GM23338 (cell line): Measurements from ENCODE around the gene ADGRV1.

Experiments
- CREB1 ChIP-seq: fragments of 250-450 bp; sonication (Bioruptor Pico); IDR thresholded peaks from 2 replicates; pipeline ENCODE4 v1.5.0; 2020; ENCODE audit warnings: low read depth, mild to moderate bottlenecking, moderate library complexity
- EZH2 ChIP-seq: fragments of 200-600 bp; sonication (generic); IDR thresholded peaks from one replicate; pipeline ENCODE4 v1.8.0; 2017; ENCODE audit warnings: antibody characterized with exemption, mild to moderate bottlenecking, low read depth; ENCODE audit not compliant: unreplicated experiment
- EZH2phosphoT487 ChIP-seq: fragments of 200-600 bp; sonication (generic); IDR thresholded peaks from one replicate; pipeline ENCODE4 v1.8.1; 2018; ENCODE audit warnings: antibody characterized with exemption; ENCODE audit not compliant: unreplicated experiment
- JUNB ChIP-seq: IDR thresholded peaks from one replicate; pipeline ENCODE4 v1.6.1; 2016; ENCODE audit warnings: antibody characterized with exemption; ENCODE audit not compliant: unreplicated experiment
- POLR2AphosphoS5 ChIP-seq: IDR thresholded peaks from 2 replicates; pipeline ENCODE4 v1.6.1; 2016; ENCODE audit warnings: antibody characterized with exemption, low read depth
- STAT1 ChIP-seq: IDR thresholded peaks from one replicate; pipeline ENCODE4 v1.6.1; 2016; ENCODE audit warnings: antibody characterized with exemption; ENCODE audit not compliant: unreplicated experiment
- ZNF331 ChIP-seq: fragments of 250-450 bp; sonication (Bioruptor Pico); IDR thresholded peaks from 2 replicates; pipeline ENCODE4 v1.5.0; 2020; ENCODE audit warnings: low read depth, mild to moderate bottlenecking, moderate library complexity
- TF ChIP-seq, protein P1 (sequence below), 2 experiments: fragments of 200-600 bp in 1 of 2; sonication (generic) in 1 of 2; conservative IDR thresholded peaks; 2 replicates each; pipeline versions ENCODE4 v1.5.1 to v1.6.1; 2016 to 2017; ENCODE audit warnings: antibody characterized with exemption in 2 of 2, low read depth in 2 of 2, mild to moderate bottlenecking in 2 of 2, moderate library complexity in 1 of 2

DNA sequence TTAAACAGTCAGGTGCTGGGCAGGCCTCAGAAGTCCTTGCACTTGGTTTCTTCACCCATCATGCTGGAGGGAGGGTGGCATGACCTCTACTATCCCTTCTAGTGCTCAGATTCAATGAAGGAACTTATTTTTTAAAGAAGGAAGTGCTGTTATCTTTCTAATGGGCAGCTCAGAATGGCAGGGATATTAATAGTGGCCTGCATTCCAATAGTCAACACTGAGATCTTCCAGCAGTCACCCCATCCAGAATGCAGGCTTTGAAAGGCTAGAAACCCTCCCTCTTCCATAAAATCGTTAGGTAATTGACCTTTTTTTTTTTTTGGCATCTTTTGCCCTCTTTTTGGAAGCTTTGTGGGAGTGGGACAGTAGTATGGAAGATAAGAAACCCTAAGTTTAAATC is 499.6 kb downstream of the ADGRV1 start:
- TF ChIP-seq, protein P1, sequence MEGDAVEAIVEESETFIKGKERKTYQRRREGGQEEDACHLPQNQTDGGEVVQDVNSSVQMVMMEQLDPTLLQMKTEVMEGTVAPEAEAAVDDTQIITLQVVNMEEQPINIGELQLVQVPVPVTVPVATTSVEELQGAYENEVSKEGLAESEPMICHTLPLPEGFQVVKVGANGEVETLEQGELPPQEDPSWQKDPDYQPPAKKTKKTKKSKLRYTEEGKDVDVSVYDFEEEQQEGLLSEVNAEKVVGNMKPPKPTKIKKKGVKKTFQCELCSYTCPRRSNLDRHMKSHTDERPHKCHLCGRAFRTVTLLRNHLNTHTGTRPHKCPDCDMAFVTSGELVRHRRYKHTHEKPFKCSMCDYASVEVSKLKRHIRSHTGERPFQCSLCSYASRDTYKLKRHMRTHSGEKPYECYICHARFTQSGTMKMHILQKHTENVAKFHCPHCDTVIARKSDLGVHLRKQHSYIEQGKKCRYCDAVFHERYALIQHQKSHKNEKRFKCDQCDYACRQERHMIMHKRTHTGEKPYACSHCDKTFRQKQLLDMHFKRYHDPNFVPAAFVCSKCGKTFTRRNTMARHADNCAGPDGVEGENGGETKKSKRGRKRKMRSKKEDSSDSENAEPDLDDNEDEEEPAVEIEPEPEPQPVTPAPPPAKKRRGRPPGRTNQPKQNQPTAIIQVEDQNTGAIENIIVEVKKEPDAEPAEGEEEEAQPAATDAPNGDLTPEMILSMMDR (conservative IDR thresholded peaks at IDR 0.05; ENCODE audit: low read depth in 2 of 2): no peak
- TF ChIP-seq EZH2 (no peak), STAT1 (no peak), POLR2AphosphoS5 (no peak), CREB1 (no peak), JUNB (no peak), EZH2phosphoT487 (no peak), ZNF331 (CRISPR knock-in tag) (no peak)
